ENCODE results near the gene HHIP. TPM values are rescaled to one million over a fixed set of nuclear protein-coding genes. Genes with fewer than 3 reads are reported as not detected.

HHIP gene
- total RNA-seq, 2 donors from 2014 or later = 0.66 to 14.3 TPM

- H3K9me3 ChIP-seq = no peaks in the 10 kb centered on the region
- H3K27me3 ChIP-seq = no peaks in the 10 kb centered on the region
- 86 to 88% methylated on average over 2 of the region's 2 CpGs for WGBS, 2 donors
- no peak overlapping the region for H3K27ac ChIP-seq
- intact Hi-C loops (cut with DNase I) = no loop called here
- no peaks in the 10 kb centered on the region for H3K4me1 ChIP-seq
- TF ChIP-seq POLR2A (IDR thresholded peaks at IDR 0.05) = no peak
- no peak for TF ChIP-seq CTCF (IDR thresholded peaks at IDR 0.05)
- H3K36me3 ChIP-seq (replicated peaks in 1 of 2; ENCODE audit: insufficient read depth in 1 of 2, low read depth in 2 of 2) = no peaks in the 10 kb centered on the region
- DNase-seq (no peak), ATAC-seq (no peak)
- no peak overlapping the region for H3K4me3 ChIP-seq
Observed at GRCh38 chr4:144666539-144667175, 20.7 kb downstream of the HHIP start.

- no peak for DNase-seq
- Histone ChIP-seq H3K9me3 (no peaks in the 10 kb centered on the region), H3K36me3 (replicated peaks in 1 of 2; ENCODE audit: insufficient read depth in 1 of 2, low read depth in 2 of 2) (no peaks in the 10 kb centered on the region), H3K27ac (no peak overlapping the region), H3K4me3 (no peak overlapping the region), H3K27me3 (no peaks in the 10 kb centered on the region), H3K4me1 (no peaks in the 10 kb centered on the region)
- intact Hi-C loops (cut with DNase I) = no loop called here
- WGBS, 2 donors = 37 to 44% methylated on average over 2 of the region's 2 CpGs
- ATAC-seq = no peak
- no peak for TF ChIP-seq CTCF (IDR thresholded peaks at IDR 0.05)
- TF ChIP-seq POLR2A (IDR thresholded peaks at IDR 0.05) = no peak
Observed at GRCh38 chr4:144667500-144667899, 21.5 kb downstream of the HHIP start.

GRCh38 chr4:144670776-144671175, 24.8 kb downstream of the HHIP start:
- ATAC-seq (no peak), DNase-seq (no peak)
- H3K27me3 ChIP-seq = no peaks in the 10 kb centered on the region
- no peaks in the 10 kb centered on the region for H3K9me3 ChIP-seq
- no peak overlapping the region for H3K27ac ChIP-seq
- H3K4me1 ChIP-seq = no peaks in the 10 kb centered on the region
- no peak overlapping the region for H3K4me3 ChIP-seq
- WGBS, 2 donors = 66 to 74% methylated on average over 5 of the region's 5 CpGs
- TF ChIP-seq CTCF (IDR thresholded peaks at IDR 0.05) (no peak), POLR2A (IDR thresholded peaks at IDR 0.05) (no peak)
- H3K36me3 ChIP-seq (replicated peaks in 1 of 2; ENCODE audit: insufficient read depth in 1 of 2, low read depth in 2 of 2) = no peaks in the 10 kb centered on the region
- intact Hi-C loops (cut with DNase I) = no loop called here

GRCh38 chr4:144674711-144675110, 28.8 kb downstream of the HHIP start:
- H3K4me3 ChIP-seq = no peak overlapping the region
- no peaks in the 10 kb centered on the region for H3K36me3 ChIP-seq (replicated peaks in 1 of 2; ENCODE audit: insufficient read depth in 1 of 2, low read depth in 2 of 2)
- H3K4me1 ChIP-seq = no peaks in the 10 kb centered on the region
- no peak for DNase-seq
- no peak overlapping the region for H3K27ac ChIP-seq
- TF ChIP-seq POLR2A (IDR thresholded peaks at IDR 0.05) = no peak
- TF ChIP-seq CTCF (IDR thresholded peaks at IDR 0.05) = no peak
- H3K9me3 ChIP-seq = no peaks in the 10 kb centered on the region
- no peaks in the 10 kb centered on the region for H3K27me3 ChIP-seq
- 51 to 57% methylated on average over 1 of the region's 1 CpG for WGBS, 2 donors
- intact Hi-C loops (cut with DNase I) = no loop called here
- ATAC-seq = no peak

GRCh38 chr4:144681806-144682205, 35.9 kb downstream of the HHIP start:
- DNase-seq (no peak), ATAC-seq (no peak)
- Histone ChIP-seq H3K36me3 (replicated peaks in 1 of 2; ENCODE audit: insufficient read depth in 1 of 2, low read depth in 2 of 2) (no peaks in the 10 kb centered on the region), H3K27ac (no peak overlapping the region), H3K4me1 (peaks cover 11% of the 10 kb centered on the region), H3K4me3 (no peak overlapping the region), H3K9me3 (no peaks in the 10 kb centered on the region), H3K27me3 (no peaks in the 10 kb centered on the region)
- 40 to 46% methylated on average over 3 of the region's 3 CpGs for WGBS, 2 donors
- no peak for TF ChIP-seq POLR2A (IDR thresholded peaks at IDR 0.05)
- TF ChIP-seq CTCF (IDR thresholded peaks at IDR 0.05) = no peak
- intact Hi-C loops (cut with DNase I) = no loop called here
